ENCODE data around the gene IL17D.

DNA sequence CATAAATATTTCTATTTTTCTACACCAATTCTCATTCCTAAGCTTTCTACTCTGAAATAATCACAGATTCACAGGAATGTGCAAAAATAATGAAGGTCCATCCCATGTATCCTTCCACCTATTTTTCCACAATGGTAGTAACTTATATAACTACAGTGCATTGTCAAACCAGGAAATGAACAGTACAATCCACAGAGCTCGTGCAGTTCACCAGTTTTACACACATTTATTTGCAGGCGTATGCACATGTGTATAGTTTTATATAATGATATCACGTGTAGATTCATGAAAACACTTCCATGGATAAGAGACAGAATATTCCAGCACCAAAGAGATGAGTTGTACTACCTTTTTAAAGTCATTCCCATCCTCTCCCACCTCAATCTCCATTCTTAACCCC, 57.4 kb downstream of the IL17D start:
- TF ChIP-seq EZH2phosphoT487 (IDR thresholded peaks at IDR 0.05; ENCODE audit: unreplicated experiment), result no peak
- TF ChIP-seq, protein P1, sequence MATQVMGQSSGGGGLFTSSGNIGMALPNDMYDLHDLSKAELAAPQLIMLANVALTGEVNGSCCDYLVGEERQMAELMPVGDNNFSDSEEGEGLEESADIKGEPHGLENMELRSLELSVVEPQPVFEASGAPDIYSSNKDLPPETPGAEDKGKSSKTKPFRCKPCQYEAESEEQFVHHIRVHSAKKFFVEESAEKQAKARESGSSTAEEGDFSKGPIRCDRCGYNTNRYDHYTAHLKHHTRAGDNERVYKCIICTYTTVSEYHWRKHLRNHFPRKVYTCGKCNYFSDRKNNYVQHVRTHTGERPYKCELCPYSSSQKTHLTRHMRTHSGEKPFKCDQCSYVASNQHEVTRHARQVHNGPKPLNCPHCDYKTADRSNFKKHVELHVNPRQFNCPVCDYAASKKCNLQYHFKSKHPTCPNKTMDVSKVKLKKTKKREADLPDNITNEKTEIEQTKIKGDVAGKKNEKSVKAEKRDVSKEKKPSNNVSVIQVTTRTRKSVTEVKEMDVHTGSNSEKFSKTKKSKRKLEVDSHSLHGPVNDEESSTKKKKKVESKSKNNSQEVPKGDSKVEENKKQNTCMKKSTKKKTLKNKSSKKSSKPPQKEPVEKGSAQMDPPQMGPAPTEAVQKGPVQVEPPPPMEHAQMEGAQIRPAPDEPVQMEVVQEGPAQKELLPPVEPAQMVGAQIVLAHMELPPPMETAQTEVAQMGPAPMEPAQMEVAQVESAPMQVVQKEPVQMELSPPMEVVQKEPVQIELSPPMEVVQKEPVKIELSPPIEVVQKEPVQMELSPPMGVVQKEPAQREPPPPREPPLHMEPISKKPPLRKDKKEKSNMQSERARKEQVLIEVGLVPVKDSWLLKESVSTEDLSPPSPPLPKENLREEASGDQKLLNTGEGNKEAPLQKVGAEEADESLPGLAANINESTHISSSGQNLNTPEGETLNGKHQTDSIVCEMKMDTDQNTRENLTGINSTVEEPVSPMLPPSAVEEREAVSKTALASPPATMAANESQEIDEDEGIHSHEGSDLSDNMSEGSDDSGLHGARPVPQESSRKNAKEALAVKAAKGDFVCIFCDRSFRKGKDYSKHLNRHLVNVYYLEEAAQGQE (IDR thresholded peaks at IDR 0.05; ENCODE audit: unreplicated experiment), result no peak

Measured in GM23338 (cell line).